ENCODE results near the gene HSD3B7. TPM values are rescaled to one million over a fixed set of nuclear protein-coding genes. Genes with fewer than 3 reads are reported as not detected.

HSD3B7 gene
- total and polyA plus RNA-seq, 2 of the 4 experiments (the other 2 are of a cell fraction) = 8.5 to 11.3 TPM

GRCh38 chr16:30983289-30983889 lies 1.6 kb upstream of the HSD3B7 start:
- Histone ChIP-seq H2BK20ac (ENCODE audit: low read depth, low read length) (no peak overlapping the region), H2AK5ac (ENCODE audit: low read depth, low read length) (no peak overlapping the region), H3K4me2 (ENCODE audit: low read depth, low read length) (no peak overlapping the region), H3K4me1 (ENCODE audit: control insufficient read depth, insufficient read depth, low read length) (peaks cover 8% of the 10 kb centered on the region), H3K18ac (ENCODE audit: low read depth, low read length) (no peak overlapping the region), H3K79me1 (ENCODE audit: low read depth in 1 of 2, low read length in 2 of 2) (peaks cover 0 to 16% of the 10 kb centered on the region in 2 experiments; a peak in 2 of 4 replicates), H3K4me3 (ENCODE audit: insufficient read depth, low read depth, low read length) (no peak overlapping the region), H3K27ac (ENCODE audit: insufficient read depth, low read length) (no peak overlapping the region), H3K14ac (replicated peaks; ENCODE audit: low read depth, low read length) (no peak overlapping the region), H4K8ac (ENCODE audit: low read depth in 2 of 2, low read length in 2 of 2) (no peak overlapping the region), H3K9me1 (ENCODE audit: insufficient read depth, low read length) (no peaks in the 10 kb centered on the region; the same call in none of the 2 replicates), H2AFZ (replicated peaks; ENCODE audit: low read length, poor library complexity) (no peak overlapping the region), H3K9me3 (ENCODE audit: control insufficient read depth, insufficient read depth, low read length) (no peaks in the 10 kb centered on the region), H4K20me1 (ENCODE audit: insufficient read depth, low read length) (no peaks in the 10 kb centered on the region), H3K4ac (ENCODE audit: low read depth, low read length) (no peak overlapping the region), H2BK5ac (ENCODE audit: low read depth, low read length, poor library complexity, severe bottlenecking) (no peak overlapping the region), H3K56ac (ENCODE audit: extremely low read depth, insufficient read depth, low read length) (no peak overlapping the region), H3K27me3 (ENCODE audit: control insufficient read depth, insufficient read depth, low read length) (no peaks in the 10 kb centered on the region), H2BK15ac (ENCODE audit: low read depth, low read length) (no peak overlapping the region), H3K36me3 (ENCODE audit: control insufficient read depth, insufficient read depth, low read length) (peaks cover 43% of the 10 kb centered on the region), H2BK120ac (ENCODE audit: low read depth, low read length) (no peak overlapping the region), H3K9ac (ENCODE audit: low read depth, low read length) (no peak overlapping the region), H3K23ac (ENCODE audit: low read depth, low read length) (no peak overlapping the region), H4K5ac (ENCODE audit: low read depth, low read length) (no peak overlapping the region), H2AK9ac (replicated peaks; ENCODE audit: low read depth, low read length, poor library complexity) (no peak overlapping the region), H4K91ac (ENCODE audit: insufficient read depth, low read depth, low read length) (no peak overlapping the region)
- POLR2A ChIA-PET (ENCODE audit: unreplicated experiment) = interaction anchor here (1.6 kb wide), 1 partner anchor 90 kb away, joined by 6 read pairs; the partner anchor contains the start of genes ZNF646 and ZNF668
- TF ChIP-seq CEBPB (IDR thresholded peaks at IDR 0.05; ENCODE audit: low read depth, low read length) (no peak), BHLHE40 (IDR thresholded peaks at IDR 0.05; ENCODE audit: low read depth, low read length) (no peak), RAD21 (IDR thresholded peaks at IDR 0.05; ENCODE audit: low read length) (no peak), NFE2L2 (IDR thresholded peaks at IDR 0.05; ENCODE audit: low read depth, low read length) (no peak), CHD1 (IDR thresholded peaks at IDR 0.05; ENCODE audit: low read depth, low read length) (no peak), MAFK (IDR thresholded peaks at IDR 0.05; ENCODE audit: low read depth, low read length) (no peak), POLR2A (IDR thresholded peaks at IDR 0.05; ENCODE audit: low read depth, low read length) (no peak), FOS (IDR thresholded peaks at IDR 0.05; ENCODE audit: low read depth, low read length) (no peak), SMC3 (IDR thresholded peaks at IDR 0.05; ENCODE audit: low read depth, low read length) (no peak), MAZ (IDR thresholded peaks at IDR 0.05; ENCODE audit: borderline replicate concordance, low read depth, low read length) (no peak), CTCF (conservative IDR thresholded peaks at IDR 0.05; ENCODE audit: low read depth, low read length) (no peak), MXI1 (IDR thresholded peaks at IDR 0.05; ENCODE audit: borderline replicate concordance, low read depth, low read length) (no peak), RCOR1 (IDR thresholded peaks at IDR 0.05; ENCODE audit: insufficient replicate concordance, low read length) (no peak), USF2 (IDR thresholded peaks at IDR 0.05; ENCODE audit: low read depth, low read length) (no peak), RFX5 (IDR thresholded peaks at IDR 0.05; ENCODE audit: low read depth, low read length) (no peak)
- TF ChIP-seq, protein P1, sequence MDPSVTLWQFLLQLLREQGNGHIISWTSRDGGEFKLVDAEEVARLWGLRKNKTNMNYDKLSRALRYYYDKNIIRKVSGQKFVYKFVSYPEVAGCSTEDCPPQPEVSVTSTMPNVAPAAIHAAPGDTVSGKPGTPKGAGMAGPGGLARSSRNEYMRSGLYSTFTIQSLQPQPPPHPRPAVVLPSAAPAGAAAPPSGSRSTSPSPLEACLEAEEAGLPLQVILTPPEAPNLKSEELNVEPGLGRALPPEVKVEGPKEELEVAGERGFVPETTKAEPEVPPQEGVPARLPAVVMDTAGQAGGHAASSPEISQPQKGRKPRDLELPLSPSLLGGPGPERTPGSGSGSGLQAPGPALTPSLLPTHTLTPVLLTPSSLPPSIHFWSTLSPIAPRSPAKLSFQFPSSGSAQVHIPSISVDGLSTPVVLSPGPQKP (IDR thresholded peaks at IDR 0.05; ENCODE audit: borderline replicate concordance, low read depth, low read length) = no peak
- 90% methylated on average over 21 of the region's 25 CpGs; no CpG with 5 or more reads in 1 of the 2 experiments for WGBS, 2 experiments (ENCODE audit: extremely low coverage in 2 of 2, insufficient read length in 1 of 2)
- DNase-seq = no peak
- intact Hi-C loops (cut with micrococcal nuclease) = no loop called here
- in situ Hi-C loops (cut with MboI; ENCODE audit: low sequenced_read_pairs) = loop anchor here (10.0 to 25.0 kb wide), 3 partner anchors 101 to 881 kb away; partner anchors contain the start of gene PRSS53
- dilution Hi-C loops (cut with HindIII; ENCODE audit: low sequenced_read_pairs, unreplicated experiment) = no loop called here
- CTCF ChIA-PET = interaction anchor here (0.5 to 1.0 kb wide), 2 partner anchors 469 to 890 kb away, joined by 4 read pairs; partner anchors contain the start of gene ZNF267
- no TSS peak for BruUV-seq (replicated peaks)
- ATAC-seq (ENCODE audit: low read depth) = no peak
